HG03103 (cell line): ENCODE measurements around the gene NDUFAF3.

Experiments used
- ATAC-seq: cut with Tn5 transposase; IDR thresholded peaks from one replicate; pipeline ENCODE4 v1.9.1; 2021; ENCODE audit warnings: low read depth; ENCODE audit not compliant: unreplicated experiment

The NDUFAF3 gene

DNA sequence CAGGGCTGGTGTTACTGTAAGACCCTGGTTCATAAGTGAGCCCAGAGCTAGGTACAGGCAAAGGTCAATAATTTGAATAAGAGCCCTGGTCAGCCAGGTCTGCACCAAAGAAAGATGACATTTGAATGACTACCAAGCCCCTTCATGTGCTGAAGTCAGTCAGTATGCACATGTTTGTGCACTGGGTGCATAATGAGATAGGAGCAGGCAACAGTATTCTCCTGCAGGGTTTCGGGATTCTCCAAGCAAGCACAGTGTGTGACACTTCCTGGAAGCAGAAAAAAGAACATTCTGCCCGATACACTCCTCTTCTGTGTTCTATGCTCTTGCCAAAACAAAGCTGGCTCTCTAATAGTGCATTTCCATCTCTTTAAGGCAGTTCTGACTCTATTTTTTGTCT, 12.7 kb downstream of the NDUFAF3 start:
- ATAC-seq: no peak

DNA sequence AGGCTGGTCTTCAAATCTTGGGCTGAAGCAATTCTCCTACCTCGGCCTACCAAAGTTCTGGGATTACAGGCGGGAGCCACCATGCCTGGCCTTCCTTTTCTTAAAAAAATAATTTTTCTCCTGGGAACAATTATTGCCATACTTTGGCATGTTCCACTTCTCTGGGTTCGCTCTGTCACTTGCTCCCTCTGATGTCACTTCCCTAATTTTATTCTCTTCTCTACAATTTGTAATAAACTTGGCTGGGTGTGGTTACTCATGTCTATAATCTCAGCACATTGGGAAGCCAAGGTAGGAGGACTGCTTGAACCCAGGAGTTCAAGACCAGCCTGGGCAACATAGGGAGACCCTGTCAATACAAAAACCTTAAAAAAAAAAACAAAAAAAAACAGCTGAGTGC, 13.4 kb downstream of the NDUFAF3 start:
- ATAC-seq: no peak

DNA sequence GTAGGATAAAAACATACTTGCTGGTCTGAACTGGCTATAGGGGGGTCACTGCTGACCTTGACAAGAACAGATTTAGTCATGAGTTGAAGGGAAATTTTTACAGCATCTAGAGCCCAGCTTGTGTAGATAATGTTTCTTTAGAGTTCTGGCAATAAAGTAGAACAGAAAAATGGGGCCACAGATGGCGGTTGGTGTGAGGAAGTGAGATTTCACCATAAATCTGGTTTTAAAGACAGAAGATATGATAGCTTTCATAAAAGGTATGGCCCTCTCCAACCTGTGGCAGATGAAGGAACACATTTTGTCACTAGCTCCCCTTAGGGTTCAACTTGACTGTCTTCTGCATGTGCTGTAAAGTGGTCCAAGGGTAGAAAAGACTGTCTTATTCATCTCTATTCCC, 31.6 kb downstream of the NDUFAF3 start:
- ATAC-seq: no peak

DNA sequence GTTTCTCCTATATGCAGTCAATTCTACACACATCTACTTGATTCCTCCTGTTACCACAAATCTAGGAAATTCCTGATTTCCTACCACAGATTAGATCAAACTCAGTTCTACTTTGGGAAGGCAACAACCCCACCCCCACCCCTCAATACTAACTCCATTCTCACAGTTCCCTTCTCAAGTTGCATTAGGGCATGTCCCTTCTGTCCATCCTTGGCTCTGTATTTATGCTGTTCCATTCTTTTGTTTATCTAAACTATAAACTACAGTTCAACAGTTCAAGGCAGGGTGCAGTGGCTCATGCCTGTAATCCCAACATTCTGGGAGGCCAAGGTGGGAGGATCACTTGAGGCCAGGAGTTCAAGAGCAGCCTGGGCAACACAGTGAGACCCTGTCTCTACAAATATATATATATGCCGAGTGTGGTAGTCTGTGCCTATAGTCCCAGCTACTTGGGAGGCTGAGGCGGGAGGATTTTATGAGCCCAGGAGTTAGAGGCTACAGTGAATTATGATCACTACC, 32.5 kb downstream of the NDUFAF3 start:
- ATAC-seq: no peak

DNA sequence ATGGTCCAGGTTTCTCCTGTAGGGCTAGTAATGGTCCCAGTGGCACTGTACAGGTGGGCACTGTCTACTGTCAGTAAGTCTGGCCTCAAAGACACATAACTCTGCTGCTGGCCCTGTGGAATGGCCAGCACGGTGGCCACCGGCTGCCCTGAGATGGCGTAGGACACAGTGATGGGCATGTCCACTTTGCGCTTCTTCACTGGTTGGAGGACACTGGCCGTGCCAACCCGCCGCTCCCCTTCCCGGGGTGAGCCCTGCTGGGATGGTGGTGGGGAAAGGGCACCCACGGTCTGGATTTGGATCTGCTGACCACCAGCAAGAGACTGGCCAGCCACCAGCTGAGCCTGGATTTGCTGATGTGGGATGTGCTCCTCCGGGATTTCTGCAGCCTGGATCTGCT, 35.3 kb downstream of the NDUFAF3 start:
- ATAC-seq: no peak

DNA sequence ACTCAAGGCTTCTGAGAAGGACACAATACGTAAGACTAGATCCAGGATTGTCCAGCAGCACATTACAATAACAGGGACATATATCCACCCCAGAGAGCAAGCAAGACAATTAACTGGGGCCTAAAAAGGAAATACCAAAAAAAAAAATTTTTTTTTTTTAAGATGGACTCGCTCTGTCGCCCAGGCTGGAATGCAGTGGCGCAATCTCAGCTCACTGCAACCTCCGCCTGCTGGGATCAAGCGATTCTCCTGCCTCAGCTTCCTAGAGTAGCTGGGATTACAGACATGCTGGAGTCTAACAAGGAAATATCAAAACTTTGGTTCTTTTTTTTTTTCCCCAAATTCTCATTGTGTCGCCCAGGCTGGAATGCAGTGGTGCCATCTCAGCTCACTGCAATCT, 36.1 kb downstream of the NDUFAF3 start:
- no peak for ATAC-seq
